Glomerular visceral epithelial cell (primary cell): ENCODE results near the gene ERC1.
"Not testable (repeated sequence)": the region's sequence is repeated elsewhere in the genome, so short reads cannot be mapped to it uniquely, and the experiment has no call there.

Experiments used
- DNase-seq: peaks from one replicate; pipeline ENCODE4 v3.0.0-alpha.2; 2016; ENCODE audit errors: extremely low spot score

ERC1 gene

DNA sequence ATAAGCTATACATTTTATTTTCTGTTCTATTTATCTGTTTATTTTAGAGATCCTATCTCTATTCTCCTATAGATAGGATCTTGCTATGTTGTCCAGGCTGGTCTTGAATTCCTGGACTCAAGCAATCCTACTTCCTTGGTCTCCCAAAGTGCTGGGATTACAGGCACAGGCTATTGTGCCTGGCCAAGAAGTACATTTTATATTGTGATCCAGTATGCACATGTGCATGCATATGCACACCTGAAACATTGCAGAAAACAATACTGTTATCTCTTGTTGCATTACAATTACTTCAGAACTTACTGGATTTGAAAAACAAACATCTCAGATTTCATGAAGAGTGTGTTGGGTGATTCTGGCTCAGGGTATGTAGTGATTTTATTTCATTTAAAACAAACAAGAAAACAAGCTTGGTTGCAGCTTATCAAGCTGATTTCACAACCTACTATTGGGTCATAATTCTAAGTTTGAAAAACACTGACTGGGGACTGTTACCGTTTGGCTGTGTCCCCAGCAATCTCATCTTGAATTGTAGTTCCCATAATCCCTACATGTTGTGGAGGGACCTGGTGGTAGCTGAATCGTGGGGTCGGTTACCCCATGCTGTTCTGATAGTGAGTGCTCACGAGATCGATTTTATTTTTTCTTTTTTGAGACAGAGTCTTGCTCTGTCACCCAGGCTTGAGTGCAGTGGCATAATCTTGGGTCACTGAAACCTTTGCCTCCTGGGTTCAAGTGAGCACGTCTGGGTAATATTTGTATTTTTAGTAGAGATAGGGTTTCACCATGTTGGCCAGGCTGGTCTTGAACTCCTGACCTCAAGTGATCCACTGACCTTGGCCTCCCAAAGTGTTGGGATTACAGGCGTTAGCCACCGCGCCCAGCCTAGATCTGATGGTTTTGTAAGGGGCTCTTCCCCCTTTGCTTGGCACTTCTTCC lies 31.3 kb downstream of the ERC1 start:
- DNase-seq = no peak

DNA sequence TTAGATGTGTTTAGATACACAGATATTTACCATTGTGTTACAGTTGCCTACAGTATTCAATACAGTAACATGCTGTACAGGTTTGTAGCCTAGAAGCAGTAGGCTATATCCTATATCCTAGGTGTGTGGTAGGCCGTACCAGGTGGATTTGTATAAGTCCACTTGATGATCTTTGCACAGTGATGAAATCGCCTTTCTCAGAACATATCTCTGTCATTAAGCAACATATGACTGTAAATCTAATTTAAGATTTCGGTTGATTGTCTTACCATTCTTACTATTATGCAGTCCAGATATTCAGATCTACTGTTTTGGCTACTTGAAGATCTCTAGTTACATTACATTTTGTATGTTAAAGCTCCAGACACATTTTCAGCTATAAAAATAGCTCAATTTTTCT lies 39.8 kb downstream of the ERC1 start:
- DNase-seq = no peak

DNA sequence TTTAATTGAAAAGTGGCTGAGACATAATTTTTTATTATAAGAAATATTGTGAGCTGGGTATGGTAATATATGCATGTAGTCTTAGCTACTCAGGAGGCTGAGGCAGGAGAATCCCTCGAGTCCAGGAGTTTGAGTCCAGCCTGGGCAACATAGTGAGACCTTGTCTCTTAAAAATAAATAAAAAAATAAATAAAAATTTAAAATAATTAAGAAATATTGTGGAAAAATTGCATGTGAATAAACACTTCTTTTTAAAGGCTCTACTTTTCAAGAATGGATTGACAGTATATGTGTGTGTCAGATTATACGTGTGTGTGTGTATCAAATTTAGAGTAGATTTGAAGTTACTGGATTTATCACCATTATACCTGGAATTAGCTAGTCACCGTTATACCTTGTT lies 43.2 kb downstream of the ERC1 start:
- no peak for DNase-seq

DNA sequence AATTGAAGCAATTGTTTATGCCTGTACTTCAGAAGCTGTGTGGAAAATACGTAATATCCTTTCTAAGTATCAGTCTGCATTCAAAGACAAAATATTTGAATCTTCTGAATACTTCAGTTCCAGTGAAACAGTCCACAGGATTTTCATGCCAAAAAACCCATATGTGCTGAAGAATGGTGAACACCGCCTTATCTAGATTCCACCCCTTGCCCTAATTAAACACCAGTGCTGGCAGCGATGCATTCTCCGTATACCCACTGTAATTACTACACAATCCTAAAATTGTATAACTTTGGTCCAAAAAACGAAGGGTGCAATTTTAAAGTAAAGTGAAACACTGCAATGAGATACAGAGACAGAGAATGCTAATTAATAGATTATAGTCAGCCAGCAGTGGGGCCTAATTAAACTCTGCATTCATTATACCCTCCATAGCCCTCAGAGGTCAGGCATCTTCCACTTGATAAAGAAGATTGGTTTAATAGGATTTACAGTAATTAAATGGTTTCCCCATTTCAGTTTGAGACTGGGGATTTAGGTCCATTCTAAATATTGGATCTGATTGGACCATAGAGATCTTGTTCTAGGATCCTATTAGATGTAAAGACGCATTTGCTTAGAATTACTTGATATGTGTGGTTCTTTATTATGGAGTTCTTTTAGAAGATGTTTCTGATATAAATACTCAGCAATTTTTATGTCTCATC lies 43.9 kb downstream of the ERC1 start:
- DNase-seq = no peak

DNA sequence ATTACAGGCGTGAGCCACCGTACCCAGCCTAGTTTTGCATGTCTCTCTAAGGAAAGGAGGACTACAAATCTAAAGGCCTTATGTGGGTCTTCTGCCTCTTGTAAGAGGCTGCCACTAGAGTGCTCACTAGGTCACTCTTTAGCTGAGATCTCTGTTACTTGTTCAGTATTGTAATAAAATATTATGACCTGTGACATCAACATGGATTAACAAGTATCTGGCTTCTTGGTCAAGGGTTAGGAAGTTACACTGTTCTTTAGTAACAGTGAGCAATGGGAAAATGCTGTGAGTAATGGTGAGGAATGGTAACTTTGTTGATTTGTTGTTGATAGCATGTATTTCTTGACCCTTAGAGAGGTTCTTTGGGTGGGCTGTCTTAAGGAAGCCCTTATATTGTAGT lies 50.5 kb downstream of the ERC1 start:
- no peak for DNase-seq

DNA sequence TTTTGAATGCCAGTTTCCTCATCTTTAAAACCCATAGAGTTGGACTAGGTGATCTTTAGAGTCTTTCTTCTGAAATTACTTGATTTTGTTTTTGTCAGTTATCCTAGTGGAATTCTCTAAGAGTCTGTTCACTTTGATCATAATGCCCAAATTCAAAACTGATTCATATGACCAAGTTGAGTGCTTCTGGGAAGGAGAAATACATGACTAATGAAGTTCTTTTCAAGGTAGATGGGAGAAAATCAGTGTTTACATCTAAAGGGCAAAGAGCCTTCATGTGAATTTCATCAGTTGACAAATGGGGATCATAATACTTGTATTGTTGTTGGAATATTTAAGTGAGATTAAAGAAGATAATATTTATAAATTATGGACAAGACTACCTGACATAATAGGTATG lies 53.2 kb downstream of the ERC1 start:
- no peak for DNase-seq

DNA sequence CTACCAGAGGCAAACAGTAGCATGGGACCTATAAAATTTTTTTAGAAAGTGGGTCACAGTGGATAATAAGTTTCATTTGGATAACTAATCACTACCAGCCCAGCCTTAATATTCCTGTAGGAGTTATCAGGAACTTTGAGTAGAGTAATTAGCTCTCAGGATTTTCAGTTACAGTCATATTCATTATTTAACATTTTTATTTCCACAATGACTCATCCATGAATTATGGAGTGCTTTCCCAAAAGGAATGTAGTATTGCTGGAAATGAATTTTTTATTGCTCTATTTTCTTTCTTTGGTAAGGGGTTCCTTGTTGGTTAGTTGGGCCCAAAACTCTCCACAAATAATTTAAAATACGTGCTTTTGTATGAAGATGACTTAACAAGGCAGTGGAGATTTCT lies 53.7 kb downstream of the ERC1 start:
- peak; percentile 5 for DNase-seq

DNA sequence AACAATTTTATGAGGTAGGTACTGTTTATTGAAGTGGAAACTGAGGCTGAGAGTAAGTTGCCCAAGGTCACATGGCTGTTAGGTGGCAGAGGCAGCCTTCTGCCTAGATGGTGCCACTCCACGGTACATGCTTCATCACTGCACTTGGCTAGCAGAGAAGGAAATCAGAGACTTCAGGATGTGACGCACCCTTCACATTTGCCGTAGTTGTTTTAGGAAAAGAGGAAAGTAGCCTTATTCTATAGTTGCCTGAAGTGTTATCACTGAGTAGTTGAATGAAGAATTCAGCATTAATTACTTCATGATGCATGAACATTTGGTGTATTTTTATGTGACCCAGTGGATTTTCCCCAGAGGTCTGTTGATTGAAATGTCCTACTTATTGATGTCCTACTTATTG lies 55.7 kb downstream of the ERC1 start:
- no peak for DNase-seq

DNA sequence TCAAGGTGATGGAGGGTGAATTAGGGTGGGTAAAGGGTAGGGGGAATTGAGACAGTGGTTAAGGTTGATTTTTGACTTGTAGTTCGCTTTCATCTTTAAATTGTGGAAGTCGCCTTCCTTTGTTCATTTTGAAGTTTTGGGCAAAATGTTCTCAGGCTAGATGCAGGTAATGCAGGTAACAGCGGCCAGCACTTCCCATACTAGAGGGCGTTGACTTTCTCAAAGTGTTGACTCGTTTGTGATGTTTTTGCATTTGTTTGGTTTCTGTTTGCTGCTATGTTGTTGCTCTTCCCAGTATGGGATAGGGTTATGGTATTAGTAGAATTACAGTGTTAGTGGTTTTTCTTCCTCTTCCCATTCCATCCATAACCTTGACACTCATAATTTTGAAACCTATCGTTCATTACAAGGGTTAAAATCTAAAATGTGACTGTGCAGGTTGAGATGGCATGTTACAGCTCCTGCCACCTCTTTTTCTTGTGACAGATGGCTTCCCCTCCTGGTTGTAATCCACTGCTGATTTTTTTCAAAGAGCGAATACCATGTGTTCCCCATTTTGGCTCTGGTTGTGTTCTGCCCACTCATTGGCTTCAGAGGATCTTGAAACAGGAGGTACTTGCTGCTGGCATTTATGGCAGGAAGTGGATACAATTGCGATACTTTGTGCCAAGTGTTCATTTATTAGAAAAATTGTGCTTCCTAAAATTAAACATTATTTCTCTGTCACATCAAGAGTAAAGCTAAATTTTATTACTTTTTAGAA lies 57.1 kb downstream of the ERC1 start:
- no peak for DNase-seq

DNA sequence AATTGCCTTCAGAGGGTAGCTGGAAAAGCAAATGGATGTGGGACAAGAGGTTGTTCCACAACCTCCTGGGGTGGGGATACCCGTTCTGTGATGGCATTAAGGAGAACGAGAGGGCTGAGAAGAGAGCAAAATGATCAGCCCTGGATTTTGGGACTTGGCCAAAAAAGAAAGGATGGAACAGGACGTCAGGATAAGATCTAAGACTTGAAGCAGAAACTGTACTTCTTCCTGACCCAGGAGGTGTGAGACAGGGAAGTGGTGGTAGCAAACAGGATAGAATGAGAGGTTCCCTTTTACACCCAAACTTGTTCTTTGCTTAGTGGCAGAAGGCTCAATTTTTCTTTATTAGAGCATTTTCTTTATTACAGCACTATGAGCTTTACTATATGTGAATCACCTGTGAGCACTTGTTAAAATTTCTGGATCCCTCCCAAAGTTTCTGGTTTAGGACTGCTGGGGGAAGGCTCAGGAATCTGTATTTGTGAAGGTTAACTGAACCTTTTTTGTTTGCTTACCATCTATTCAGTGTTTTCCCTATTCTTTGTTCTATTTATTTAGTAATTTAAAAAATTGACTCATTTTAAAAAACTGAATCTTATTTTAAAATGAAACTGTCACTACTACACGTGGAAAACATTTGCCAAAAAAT lies 59.2 kb downstream of the ERC1 start:
- no peak for DNase-seq

DNA sequence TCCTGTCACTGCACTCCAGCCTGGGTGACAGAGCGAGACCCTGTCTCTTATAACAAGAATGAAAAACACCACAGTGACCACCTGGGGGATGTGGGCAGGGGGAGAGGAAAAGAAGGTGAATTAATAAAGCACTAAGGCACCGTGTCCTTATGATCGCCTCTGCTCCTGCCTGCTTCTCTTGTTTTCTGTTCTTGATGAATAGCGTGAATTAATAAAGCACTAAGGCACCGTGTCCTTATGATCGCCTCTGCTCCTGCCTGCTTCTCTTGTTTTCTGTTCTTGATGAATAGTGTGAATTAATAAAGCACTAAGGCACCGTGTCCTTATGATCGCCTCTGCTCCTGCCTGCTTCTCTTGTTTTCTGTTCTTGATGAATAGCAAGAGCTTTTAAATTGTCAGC lies 60.6 kb downstream of the ERC1 start:
- not testable (repeated sequence) for DNase-seq

DNA sequence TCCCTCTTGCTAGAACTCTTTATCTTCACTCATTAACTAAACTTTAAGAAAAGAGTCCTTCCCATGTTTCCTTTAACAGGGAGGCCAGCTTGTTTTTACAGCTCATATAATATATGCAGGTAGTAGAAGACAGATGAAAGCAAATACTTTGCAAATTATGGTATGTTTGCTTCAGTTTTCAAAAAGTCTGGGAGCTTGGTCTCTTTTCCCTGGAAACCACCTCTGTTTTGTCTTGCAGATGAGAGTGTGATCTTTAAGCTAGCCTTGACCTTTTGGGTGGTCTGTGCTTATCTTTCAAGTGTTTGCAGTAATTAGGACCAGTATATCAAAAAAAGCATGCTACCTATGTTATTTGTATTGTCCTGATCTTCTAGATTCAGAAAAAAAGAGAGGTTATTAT lies 62.7 kb downstream of the ERC1 start:
- DNase-seq = no peak

DNA sequence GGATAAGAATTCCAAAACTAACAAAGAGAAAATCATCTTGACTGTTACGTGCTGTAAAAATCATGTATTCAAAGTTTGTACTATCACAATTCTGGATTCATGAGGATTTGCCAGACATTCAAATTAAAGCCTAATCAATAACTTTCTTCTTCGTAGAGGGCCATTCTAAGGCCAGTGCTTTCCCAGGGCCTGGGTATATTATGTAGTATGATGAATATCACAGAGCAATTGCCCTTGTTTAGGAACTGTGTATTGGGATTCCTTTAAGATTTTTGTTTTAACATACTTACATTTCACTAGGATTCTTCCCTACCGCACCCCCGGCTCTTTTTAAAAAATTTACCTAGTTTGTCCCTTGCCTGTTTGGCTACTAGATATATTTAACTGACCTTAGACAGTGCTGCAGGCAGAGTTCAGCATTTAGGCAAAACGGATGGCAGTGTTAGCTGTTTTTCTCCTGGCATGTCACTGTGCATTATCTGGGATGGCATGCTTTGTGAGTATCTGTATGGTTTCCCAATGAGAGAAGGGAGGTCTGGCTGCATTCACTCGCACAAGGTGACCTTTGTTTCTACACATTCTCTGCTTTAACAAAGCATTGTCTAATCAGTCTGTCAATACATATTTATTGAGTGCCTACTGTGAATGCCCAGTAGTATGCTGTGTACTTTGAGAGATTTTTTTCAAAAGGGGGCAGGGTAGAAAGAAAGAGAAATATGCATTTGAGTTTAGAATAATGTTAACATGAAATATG lies 63.3 kb downstream of the ERC1 start:
- no peak for DNase-seq

DNA sequence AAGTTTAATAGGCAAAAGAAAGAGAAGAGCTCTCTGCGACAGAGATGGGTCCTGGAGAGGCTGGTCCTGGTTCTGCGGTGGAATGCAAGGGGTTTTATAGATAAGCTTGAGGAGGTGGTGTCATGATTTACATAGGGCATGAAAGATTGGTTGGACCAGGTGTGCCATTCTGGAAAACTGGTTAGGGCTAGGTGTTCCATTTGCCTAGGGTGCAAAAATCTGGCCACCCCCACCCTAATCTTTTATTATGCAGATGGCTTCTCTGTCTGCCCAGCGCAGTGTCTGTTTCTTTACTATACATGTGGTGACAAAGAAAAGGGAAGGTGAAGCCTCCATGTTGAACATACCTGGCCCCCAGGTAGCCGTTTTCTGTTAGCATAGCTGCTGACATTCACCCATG lies 65.4 kb downstream of the ERC1 start:
- DNase-seq = no peak

DNA sequence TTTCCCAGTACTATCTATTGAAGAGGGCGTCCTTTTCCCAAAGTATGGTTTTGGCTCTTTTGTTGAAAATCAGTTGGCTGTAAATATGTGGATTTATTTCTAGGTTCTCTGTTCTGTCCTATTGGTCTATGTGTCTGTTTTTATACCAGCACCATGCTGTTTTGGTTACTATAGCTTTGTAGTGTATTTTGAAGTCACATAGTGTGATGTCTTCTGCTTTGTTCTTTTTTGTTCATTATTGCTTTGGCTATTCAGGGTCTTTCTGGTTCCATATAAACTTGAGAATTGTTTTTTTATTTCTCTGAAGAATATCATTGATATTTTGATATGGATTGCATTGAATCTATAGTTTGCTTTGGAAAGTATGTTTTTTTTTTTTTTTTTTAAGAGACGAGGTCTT lies 67.4 kb downstream of the ERC1 start:
- DNase-seq = no peak

DNA sequence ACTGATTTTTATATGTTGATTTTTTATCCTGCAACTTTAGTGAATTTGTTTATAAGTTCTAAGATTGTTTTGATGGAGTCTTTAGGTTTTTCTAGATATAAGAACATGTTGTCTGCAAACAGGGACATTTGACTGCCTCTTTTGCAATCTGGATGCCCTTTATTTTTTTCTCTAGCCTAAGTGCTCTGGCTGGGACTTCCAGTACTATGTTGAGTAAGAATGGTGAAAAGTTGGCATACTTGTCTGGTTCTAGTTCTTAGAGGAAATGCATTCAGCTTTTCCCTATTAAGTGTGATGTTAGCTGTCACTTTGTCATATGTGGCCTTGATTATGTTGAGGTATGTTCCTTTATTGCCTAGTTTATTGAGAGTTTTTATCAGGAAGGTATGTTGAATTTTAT lies 68.1 kb downstream of the ERC1 start:
- DNase-seq = no peak

DNA sequence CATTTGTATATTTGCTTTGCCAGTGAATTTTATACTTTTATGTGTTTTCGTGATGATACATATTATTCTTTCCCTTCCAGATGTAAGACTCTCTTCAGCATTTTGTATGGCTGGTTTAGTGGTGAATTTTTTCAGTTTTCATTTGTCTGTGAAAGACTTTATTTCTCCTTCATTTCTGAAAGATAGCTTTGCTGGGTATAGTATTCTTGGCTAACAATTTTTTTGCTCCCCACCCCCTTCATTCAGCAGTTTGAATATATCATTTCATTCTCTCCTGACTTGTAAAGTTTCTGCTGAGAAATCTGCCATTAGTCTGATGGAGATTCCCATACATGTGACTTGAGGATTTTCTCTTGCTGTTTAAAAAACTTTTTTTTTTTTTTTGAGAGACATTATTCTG lies 72.8 kb downstream of the ERC1 start:
- no peak for DNase-seq

DNA sequence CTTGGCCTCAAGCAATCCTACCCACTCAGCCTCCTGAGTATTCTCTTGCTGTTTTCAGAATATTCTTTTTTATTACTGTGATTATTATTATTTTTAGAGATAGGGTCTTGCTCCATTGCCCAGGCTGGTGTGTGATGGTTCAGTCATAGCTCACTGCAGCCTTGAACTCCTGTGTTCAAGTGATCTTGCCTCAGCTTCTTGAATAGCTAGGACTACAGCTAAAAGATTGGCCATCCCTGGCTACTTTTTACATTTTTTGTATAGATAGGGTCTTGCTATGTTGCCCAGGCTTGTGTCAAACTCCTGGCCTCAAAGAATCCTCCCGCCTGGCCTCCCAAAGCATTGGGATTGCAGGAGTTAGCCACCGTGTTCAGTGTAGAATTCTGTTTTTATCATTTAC lies 73.3 kb downstream of the ERC1 start:
- no peak for DNase-seq

DNA sequence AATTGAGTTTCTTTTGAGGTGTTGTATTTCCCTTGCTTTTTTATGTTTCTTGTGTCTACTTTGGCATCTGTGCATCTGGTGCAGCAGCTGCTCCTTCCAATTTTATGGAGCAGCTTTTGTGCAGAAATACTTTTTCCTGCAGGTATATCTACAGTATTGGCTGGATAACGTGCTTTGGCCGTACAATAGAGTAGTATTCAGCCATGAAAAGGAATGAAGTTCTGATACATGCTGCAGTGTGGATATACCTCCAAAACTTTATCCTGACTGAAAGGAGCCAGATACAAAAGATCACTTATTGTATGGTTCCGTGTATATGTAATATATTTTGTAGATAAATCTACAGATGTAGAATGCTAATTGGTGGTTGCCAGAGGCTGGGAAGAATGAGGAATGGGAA lies 74.6 kb downstream of the ERC1 start:
- DNase-seq = no peak

DNA sequence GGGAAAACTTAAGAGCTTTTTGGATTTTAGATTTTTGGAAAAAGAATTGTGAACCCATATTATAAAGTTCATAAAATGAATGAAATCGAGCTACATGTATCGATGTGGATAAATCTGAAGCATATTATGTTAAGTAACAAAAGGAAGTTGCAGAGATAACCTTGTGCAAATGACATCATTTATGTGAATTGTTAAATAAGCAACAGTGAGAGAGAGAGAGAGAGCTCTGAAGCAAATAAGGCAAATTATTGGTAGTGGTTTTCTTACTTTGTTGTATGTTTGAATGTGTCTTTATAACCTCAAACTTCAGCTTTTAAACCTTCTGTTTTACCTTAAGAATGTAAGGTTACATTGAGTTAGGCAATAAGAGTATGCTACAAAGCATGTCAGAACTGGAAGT lies 78.8 kb downstream of the ERC1 start:
- DNase-seq = no peak

DNA sequence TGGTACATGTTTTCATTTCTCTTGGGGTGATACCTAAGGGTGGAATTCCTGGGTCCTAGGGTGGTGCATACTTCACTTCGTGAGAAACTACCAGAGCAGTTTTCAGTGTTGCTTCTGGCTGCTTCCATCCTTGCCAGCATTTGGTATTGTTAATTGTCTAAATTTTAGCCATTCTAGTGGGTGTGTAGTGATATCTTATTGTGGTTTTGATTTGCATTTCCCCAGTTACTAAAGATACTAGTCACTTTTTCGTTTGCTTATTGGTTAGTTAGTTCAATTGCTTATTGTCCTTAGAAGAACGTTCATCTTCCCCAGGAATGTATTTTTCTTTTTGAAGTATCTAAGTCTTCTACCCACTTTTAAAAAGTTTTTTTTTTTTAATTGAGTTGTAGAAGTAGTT lies 80.2 kb downstream of the ERC1 start:
- no peak for DNase-seq
